Sigmoid colon (tissue), 7 donors: ENCODE data around the gene HAL. TPM values are rescaled to one million over a fixed set of nuclear protein-coding genes. Genes with fewer than 3 reads are reported as not detected.

ENCODE experiments used
- DNase-seq: peaks from one replicate; pipeline ENCODE4 v3.0.0-alpha.2; 2019
- H3K27ac ChIP-seq, 4 donors: fragments of 200-600 bp; sonication (generic); one replicate each; pipeline ENCODE4 v1.5.1; 2016 to 2019; ENCODE audit warnings: mild to moderate bottlenecking in 1 of 4
- H3K27me3 ChIP-seq, 3 donors: fragments of 200-600 bp; sonication (generic); one replicate each; pipeline ENCODE4 v1.5.1; 2019; ENCODE audit warnings: mild to moderate bottlenecking in 1 of 3
- H3K36me3 ChIP-seq, 4 donors: fragments of 200-600 bp; sonication (generic); one replicate each; pipeline ENCODE4 v1.5.1; 2016 to 2019
- H3K4me1 ChIP-seq, 4 donors: fragments of 200-600 bp; sonication (generic); one replicate each; pipeline ENCODE4 v1.5.1; 2017 to 2019
- H3K4me3 ChIP-seq, 4 donors: fragments of 200-600 bp; sonication (generic); one replicate each; pipeline ENCODE4 v1.5.1; 2017 to 2019; ENCODE audit warnings: mild to moderate bottlenecking in 2 of 4, moderate library complexity in 1 of 4
- H3K9me3 ChIP-seq, 4 donors: fragments of 200-600 bp in 3 of 4; sonication (generic) in 3 of 4; one replicate each; pipeline versions ENCODE4 v1.5.1 to v1.6.1; 2013 to 2019
- EP300 ChIP-seq, 4 donors: sonication (generic); formaldehyde crosslinking; IDR thresholded peaks; one replicate each; pipeline ENCODE4 v1.6.1; 2017; ENCODE audit warnings: antibody characterized with exemption in 4 of 4
- POLR2A ChIP-seq, 2 donors: fragments of 450-650 bp; IDR thresholded peaks; one replicate each; pipeline ENCODE4 v1.6.1; 2016; ENCODE audit warnings: antibody characterized with exemption in 2 of 2, mild to moderate bottlenecking in 2 of 2, moderate library complexity in 2 of 2
- POLR2AphosphoS5 ChIP-seq, 4 donors: sonication (generic); formaldehyde crosslinking; IDR thresholded peaks; one replicate each; pipeline ENCODE4 v1.6.1; 2017; ENCODE audit warnings: antibody characterized with exemption in 4 of 4
- WGBS, 2 donors: extraction: QIAGEN DNeasy Blood & Tissue Kit; methylation state at CpG; one replicate each; pipeline ENCODE4 v1.1.7; 2013; 5-methylcytosine and 5-hydroxymethylcytosine counted together
- intact Hi-C: fragments of 100-400 bp; cut with DNase I; formaldehyde crosslinking; loops from one replicate; pipeline ENCODE4 v1.15.1; 2023
- polyA plus RNA-seq, 3 donors: library from polyadenylated mRNA; stranded (reverse); fragments of 200-250 nt; gene quantifications; one replicate each; pipeline ENCODE4 v1.2.3, GENCODE V29; 2013
- total RNA-seq, 4 donors: library from RNA; depleted of rRNA; stranded (reverse); fragments of >200 nt; gene quantifications; one replicate each; pipeline ENCODE4 v1.1.0, GENCODE V29; 2016
- TF ChIP-seq, protein P1 (sequence below), 4 experiments: fragments of 450-650 bp in 3 of 4; fragments of 200-600 bp in 1 of 4; IDR thresholded peaks; one replicate each; pipeline ENCODE4 v1.5.1; 2016 to 2019; ENCODE audit warnings: antibody characterized with exemption in 4 of 4, mild to moderate bottlenecking in 3 of 4, moderate library complexity in 2 of 4
- donor health status: healthy with polysubstance abuse.
- donor health status: Bipolar disorder and iron deficiency.
- donor health status: healthy.

HAL gene
- total and polyA plus RNA-seq, 7 donors: under 0.01 to 0.46 (median 0.26) TPM; not detected in 3

DNA sequence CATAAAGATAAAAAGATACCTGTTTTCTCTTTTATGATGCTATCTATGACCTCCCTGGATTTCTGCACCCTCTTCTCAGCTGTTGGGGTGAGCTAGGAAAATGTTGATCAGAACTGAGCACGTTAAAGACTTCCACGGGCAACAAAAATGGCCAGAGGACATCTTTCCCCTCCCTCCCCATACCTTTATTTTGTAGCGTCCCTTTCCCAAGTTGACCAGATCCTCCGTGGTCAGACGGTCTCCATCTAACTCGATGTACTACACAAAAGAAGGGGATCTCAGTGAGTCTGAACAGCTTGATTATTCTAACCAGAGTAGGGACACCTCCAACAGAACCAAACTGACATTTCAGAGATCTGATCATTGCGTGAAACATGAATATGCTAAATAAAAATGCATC lies 2.2 kb downstream of the HAL start:
- DNase-seq: no peak
- H3K27me3 ChIP-seq: no peaks in the 10 kb centered on the region
- no peaks in the 10 kb centered on the region for H3K9me3 ChIP-seq
- H3K27ac ChIP-seq: no peak overlapping the region
- TF ChIP-seq EP300 (IDR thresholded peaks at IDR 0.05) (no peak), POLR2AphosphoS5 (IDR thresholded peaks at IDR 0.05) (no peak), POLR2A (IDR thresholded peaks at IDR 0.05) (no peak)
- TF ChIP-seq, protein P1, sequence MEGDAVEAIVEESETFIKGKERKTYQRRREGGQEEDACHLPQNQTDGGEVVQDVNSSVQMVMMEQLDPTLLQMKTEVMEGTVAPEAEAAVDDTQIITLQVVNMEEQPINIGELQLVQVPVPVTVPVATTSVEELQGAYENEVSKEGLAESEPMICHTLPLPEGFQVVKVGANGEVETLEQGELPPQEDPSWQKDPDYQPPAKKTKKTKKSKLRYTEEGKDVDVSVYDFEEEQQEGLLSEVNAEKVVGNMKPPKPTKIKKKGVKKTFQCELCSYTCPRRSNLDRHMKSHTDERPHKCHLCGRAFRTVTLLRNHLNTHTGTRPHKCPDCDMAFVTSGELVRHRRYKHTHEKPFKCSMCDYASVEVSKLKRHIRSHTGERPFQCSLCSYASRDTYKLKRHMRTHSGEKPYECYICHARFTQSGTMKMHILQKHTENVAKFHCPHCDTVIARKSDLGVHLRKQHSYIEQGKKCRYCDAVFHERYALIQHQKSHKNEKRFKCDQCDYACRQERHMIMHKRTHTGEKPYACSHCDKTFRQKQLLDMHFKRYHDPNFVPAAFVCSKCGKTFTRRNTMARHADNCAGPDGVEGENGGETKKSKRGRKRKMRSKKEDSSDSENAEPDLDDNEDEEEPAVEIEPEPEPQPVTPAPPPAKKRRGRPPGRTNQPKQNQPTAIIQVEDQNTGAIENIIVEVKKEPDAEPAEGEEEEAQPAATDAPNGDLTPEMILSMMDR (IDR thresholded peaks at IDR 0.05): no peak
- 93 to 95% methylated on average over 7 of the region's 7 CpGs for WGBS, 2 donors
- intact Hi-C loops: no loop called here
- H3K4me3 ChIP-seq: no peak overlapping the region
- no peaks in the 10 kb centered on the region for H3K4me1 ChIP-seq
- no peaks in the 10 kb centered on the region for H3K36me3 ChIP-seq

DNA sequence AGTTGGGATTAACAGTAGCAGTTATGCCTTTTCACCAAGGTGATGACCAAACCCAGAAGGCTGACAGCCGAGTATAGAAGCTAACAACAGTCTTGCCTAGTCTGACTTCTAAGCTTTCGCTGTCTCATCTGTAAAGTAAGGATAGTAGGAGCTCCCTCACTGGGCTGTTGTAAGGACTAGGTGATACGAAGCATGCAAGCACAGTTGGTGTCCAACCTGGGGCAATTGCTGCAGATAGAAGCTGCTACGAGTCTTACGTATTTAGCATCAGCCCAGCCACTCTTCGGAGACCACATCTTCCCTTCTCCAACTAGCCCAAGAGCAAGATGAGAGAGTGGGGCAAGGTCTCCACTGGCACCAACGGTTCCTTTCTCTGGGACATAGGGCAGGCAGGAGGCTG lies 6.0 kb downstream of the HAL start:
- intact Hi-C loops: no loop called here

DNA sequence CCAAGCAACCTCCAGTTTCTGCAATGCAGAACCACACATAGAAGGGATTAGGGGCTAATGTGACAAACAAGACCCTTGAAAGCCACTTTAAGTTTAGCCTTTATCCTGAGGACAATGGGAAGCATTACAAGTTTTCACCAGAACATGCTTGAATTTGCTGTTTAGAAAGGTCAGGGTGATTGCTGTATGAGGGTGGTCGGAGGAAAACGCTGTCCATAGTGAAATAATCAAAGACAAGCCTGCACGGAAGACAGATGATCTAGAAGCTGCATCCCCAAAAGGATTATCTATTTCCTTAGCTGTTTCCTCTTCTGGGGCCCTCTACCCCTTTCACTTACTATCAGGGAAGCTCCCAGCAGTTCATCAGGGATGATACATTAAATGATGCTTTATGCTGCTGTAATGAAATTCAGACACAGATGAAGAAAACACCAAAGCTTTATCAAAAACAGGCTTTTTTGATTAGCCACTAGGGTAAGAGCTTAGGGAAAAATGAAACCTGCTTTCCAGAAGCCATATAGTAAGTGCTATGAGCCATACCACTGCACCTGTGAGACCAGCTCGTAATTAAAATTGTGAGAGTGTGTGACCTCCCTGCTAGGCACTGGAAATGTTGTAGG lies 6.5 kb downstream of the HAL start:
- Histone ChIP-seq H3K27me3 (no peaks in the 10 kb centered on the region), H3K4me3 (no peak overlapping the region), H3K36me3 (no peaks in the 10 kb centered on the region), H3K9me3 (no peaks in the 10 kb centered on the region), H3K27ac (no peak overlapping the region), H3K4me1 (peaks cover 0 to 9% (median 3%) of the 10 kb centered on the region in 4 donors)
- WGBS, 2 donors: 56 to 82% methylated on average over 4 of the region's 4 CpGs
- no peak for DNase-seq
- intact Hi-C loops: no loop called here
- TF ChIP-seq POLR2AphosphoS5 (IDR thresholded peaks at IDR 0.05): no peak
- TF ChIP-seq EP300 (IDR thresholded peaks at IDR 0.05): no peak
- TF ChIP-seq, protein P1 (IDR thresholded peaks at IDR 0.05): no peak
- TF ChIP-seq POLR2A (IDR thresholded peaks at IDR 0.05): no peak

More for the DNA sequence above, 6.0 kb downstream of the HAL start:
- Histone ChIP-seq H3K27me3 (no peaks in the 10 kb centered on the region), H3K36me3 (no peaks in the 10 kb centered on the region), H3K27ac (no peak overlapping the region), H3K4me1 (peaks cover 0 to 9% (median 3%) of the 10 kb centered on the region in 4 donors), H3K9me3 (no peaks in the 10 kb centered on the region), H3K4me3 (no peak overlapping the region)
- WGBS, 2 donors: 87 to 89% methylated on average over 7 of the region's 7 CpGs
- TF ChIP-seq EP300 (IDR thresholded peaks at IDR 0.05) (no peak), POLR2AphosphoS5 (IDR thresholded peaks at IDR 0.05) (no peak), POLR2A (IDR thresholded peaks at IDR 0.05) (no peak)
- TF ChIP-seq, protein P1 (IDR thresholded peaks at IDR 0.05): no peak
- no peak for DNase-seq

DNA sequence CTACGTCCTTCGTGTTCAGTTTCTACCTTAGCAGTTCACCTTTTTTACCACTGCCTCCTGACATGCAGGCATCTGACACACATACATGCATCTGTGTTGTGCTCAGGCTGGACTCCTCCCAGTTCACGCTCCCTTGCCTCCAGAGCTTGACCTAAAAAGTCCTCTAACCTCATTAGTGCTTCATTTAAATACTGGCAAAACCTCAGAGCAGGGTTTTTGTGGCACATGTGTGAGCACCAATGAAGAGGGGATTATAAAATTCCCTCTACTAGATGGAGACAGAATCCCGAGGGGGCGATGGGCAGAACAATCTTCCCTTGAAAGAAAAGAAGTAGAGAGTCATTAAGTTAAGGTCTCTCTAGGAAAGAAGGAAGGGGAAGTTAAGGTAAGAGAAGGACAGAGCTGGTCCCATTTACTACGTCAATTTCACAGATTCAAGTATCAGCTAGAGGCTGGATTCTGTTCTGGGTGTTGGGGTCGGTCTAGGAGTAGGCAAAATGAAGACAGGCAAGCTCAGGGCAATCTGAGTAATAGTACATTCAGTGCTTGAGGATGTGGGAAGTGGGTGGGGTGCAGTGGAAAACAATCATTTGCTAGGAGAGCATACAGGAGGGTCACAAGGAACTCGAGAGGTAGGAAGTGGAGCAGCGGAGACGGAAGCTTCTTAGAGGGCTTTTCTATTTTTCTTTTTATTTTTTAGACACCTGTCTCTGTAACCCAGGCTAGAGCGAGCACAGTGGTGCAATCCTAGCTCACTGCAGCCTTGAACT lies 7.5 kb downstream of the HAL start:
- intact Hi-C loops: no loop called here
- TF ChIP-seq POLR2AphosphoS5 (IDR thresholded peaks at IDR 0.05): no peak
- Histone ChIP-seq H3K36me3 (no peaks in the 10 kb centered on the region), H3K9me3 (no peaks in the 10 kb centered on the region), H3K27me3 (no peaks in the 10 kb centered on the region), H3K27ac (no peak overlapping the region), H3K4me3 (no peak overlapping the region), H3K4me1 (peaks cover 0 to 9% (median 3%) of the 10 kb centered on the region in 4 donors)
- no peak for DNase-seq
- WGBS, 2 donors: 86 to 88% methylated on average over 11 of the region's 11 CpGs
